Stromal cell of bone marrow (primary cell): Measurements from ENCODE around the gene H6PD.

Source experiments
- DNase-seq: peaks from one replicate; pipeline ENCODE4 v3.0.0-alpha.2; 2012; ENCODE audit warnings: low read depth

The H6PD gene

DNA sequence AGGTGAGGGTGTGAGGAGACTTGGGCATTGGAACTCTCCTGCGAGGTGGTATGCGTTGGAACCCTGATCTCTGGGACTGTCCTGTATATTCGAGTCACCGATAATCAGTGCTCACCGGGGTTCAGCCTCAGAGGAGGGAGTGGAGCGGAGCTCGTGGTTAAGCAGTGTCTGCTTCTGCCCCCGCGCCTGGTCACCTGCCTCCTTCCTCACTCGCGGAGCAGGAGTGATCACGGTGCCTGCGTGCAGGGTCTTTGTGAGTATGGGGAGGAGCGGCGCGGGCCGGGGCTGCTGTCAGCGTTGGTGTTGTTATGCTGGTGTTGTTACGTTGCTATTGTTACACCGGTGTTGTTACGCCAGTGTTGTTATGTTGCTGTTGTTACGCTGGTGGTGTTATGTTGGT, 23.3 kb downstream of the H6PD start:
- DNase-seq, result no peak

DNA sequence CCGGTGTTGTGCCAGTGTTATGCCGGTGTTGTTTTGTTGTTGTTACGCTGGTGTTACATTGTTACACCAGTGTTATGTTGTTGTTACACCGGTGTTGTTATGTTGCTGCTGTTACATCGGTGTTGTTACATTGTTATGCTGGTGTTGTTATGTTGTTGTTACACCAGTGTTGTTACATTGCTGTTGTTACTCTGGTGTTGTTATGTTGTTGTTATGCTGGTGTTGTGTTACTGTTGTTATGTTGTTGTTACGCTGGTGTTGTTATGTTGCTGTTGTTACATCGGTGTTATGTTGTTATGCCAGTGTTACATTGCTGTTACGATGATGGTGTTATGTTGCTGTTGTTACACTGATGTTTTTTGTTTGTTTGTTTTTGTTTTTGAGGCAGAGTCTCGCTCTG, 24.1 kb downstream of the H6PD start:
- DNase-seq, result no peak

GRCh38 chr1:9260059-9260766, 25.6 kb downstream of the H6PD start:
- no peak for DNase-seq

DNA sequence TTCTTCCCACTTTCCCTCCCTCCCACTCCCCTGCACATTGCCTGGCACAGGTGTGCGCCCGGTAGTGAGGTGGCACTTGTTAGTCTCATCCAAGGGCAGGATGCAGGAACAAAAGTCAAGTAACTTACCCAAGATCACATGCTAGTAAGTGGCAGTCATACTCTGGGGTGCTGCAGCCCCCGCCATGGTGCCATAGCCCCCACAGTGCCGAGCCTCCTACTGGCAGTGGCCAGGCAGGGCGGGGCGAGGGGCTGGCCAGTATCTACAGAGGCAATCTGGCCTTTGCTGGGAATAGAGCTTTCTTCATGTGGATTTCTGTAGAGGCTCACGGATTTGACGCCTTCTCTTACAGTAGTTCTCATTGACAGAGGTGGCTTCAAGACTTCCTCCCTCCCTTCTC, 26.9 kb downstream of the H6PD start:
- DNase-seq, result no peak

DNA sequence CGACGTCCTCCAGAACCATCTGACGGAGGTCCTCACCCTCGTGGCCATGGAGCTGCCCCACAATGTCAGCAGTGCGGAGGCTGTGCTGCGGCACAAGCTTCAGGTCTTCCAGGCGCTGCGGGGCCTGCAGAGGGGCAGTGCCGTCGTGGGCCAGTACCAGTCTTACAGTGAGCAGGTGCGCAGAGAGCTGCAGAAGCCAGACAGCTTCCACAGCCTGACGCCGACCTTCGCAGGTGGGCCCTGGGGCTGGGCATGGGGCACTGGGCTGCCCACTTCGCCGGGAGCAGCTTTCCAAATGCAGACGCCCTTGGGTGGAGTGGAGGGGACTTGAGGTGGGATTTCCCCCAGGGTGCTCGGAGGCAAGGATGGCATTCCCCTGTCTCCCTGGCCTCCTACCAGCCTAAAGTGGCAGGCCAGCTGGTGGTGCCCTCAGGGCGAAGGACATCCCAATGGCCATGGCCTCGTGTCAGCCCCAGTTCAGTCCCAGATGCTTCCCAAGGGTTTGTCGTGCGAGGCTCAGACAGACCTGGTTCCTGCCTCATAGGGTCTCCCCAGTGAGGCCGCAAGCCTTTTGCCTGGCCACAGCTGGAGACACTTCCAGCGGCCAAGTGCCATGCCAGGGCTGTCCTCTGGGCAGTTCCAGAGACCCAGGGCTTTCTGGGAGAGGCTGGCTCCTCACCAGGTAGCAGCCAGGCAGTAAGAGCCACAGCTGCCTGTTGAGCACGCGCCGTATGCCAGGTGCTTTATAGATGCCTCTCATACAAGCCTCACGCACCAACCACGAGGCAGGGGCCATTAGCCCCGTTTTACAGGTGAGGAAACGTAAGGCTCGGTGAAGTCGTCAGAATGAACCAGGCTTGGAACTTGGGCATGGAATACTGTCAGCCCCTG, 27.8 kb downstream of the H6PD start:
- no peak for DNase-seq

DNA sequence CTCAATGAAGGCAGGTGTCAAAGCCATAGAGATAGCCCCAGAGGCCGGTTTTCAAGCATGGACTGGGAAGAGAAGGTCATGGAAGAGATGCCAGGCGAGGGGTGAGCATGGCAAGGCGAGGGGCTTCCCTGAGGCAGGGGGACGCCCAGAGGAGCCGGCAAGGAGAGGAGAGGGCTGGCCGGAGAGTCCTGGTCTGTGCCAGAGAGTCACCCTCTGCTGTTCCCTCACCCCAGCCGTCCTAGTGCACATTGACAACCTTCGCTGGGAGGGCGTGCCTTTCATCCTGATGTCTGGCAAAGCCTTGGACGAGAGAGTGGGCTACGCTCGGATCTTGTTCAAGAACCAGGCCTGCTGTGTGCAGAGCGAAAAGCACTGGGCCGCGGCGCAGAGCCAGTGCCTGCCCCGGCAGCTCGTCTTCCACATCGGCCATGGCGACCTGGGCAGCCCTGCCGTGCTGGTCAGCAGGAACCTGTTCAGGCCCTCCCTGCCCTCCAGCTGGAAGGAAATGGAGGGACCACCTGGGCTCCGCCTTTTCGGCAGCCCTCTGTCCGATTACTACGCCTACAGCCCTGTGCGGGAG, 28.8 kb downstream of the H6PD start:
- no peak for DNase-seq

- no peak for DNase-seq
Observed at GRCh38 chr1:9263984-9264872, 29.7 kb downstream of the H6PD start.

- DNase-seq, result no peak
Observed at GRCh38 chr1:9265037-9265436, 30.5 kb downstream of the H6PD start.

DNA sequence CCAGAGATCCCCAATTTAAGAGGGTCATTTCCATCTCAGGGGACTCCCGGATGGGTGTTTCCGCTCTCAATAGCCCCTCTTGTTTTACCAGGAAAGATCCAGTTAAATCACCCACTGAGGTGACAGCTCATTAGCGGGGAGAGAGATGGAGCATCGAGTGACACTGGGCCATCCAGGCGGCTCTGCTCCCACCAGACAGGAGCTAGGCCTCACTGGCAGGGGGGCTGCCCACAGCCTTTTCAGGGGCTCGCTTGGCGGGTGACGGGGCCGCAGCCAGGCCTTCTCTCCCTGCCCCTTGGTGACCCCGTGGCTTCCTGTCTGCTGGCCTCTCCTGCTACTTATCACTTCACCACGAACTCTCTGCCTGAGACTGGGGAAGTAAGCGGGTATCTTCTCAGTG, 31.4 kb downstream of the H6PD start:
- DNase-seq, result no peak

GRCh38 chr1:9267352-9267686, 32.7 kb downstream of the H6PD start:
- no peak for DNase-seq

GRCh38 chr1:9267827-9268581, 33.4 kb downstream of the H6PD start:
- no peak for DNase-seq

- no peak for DNase-seq
Observed at GRCh38 chr1:9269078-9269501, 34.5 kb downstream of the H6PD start.

DNA sequence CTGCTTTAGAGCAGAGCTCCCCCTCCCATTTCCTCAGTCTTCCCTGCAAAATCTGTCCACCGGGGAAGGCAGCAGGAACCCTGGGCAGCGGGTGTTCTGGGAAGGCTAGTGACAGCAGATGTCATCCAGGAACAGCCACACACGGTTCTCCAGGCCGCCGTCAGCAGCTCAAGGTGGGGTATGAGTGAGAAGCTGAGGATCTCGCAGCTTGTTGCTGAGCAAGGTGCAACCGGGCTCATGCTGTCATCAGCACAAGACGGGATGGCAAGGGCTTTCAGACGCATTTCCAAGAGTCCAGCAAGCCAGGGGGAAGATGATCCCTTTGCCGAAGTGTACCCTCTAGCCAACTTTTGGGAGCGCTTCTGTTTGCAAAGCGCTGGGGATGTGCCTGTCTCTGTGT, 35.1 kb downstream of the H6PD start:
- no peak for DNase-seq

GRCh38 chr1:9270290-9270883, 35.8 kb downstream of the H6PD start:
- DNase-seq, result no peak

GRCh38 chr1:9271283-9271682, 36.7 kb downstream of the H6PD start:
- DNase-seq, result no peak

DNA sequence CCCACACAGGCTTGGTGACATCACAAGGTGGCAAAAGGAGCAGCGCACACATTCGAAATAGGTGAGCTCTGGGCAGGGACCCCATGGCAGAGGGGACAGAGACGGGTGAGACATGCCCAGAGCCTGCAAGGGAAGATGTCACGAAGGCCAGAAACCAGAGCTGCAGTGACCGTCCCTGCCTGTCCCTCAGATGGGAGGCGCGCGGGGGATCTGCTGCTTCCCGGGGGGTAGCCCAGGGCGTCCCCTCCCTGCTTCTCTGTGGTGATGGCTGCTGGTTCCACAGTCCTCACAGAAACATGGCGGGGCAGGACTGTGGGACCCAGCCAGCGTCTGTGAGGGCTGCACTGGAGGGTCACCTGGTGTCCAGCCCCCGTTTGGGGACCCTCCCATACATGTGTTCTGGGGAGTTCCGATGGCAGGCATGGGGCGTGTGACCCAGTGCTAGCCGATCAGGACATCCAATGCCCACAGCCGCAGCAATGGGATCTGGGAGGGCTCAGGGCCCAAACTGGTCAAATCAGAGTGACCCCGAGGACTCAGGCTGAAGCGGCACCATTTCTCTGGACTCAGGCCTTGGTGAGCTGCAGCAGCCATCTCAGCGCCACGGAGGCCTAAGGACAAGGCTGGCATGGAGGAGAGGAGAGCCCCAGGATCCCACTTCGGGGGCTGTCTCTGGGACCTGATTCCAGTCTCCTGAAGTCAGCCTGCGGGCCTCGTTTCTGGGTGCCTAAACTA, 37.5 kb downstream of the H6PD start:
- DNase-seq, result no peak

DNA sequence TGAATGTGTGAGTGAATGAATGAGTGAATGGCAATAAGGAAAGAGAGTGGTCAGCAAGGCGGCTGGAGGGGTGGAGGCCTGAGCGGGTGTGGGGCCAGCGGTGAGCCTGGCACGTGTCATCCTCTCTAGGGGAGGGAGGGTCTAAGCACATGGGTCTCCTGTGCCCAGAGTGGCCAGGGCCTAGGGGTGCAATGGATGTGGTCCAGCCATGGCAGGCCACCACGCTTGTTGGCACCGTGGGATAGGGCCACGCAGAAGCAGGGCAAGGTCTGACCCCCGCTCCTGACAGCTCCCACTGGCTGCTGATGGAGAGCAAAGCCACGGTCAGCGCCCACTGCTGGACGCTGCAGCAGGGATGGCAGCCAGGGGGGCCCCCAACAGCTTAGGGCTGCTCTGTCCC, 38.6 kb downstream of the H6PD start:
- no peak for DNase-seq

GRCh38 chr1:9275161-9275560, 40.6 kb downstream of the H6PD start:
- DNase-seq, result no peak

DNA sequence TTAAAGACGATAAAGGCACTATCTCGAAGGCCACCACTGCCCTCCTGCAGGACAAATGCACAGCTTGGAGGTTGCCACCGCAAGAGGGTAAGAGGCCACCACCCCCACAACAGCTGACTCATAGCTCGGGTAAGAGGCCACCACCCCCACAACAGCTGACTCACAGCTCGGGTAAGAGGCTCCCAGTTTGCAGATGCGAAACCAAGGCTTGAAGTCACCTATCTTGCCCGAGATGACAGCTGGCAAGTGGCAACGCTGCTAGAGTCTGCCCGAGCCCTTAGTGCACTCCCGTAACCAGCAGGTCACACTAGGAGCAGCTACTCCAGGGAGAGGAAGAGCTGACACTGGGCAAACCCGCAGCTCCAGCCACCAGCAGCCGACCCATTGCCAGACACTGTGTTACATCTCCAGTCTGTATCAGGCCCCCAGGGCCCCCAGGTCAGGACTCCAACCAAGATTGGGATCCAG, 41.0 kb downstream of the H6PD start:
- peak; percentile 76 for DNase-seq

GRCh38 chr1:9278116-9278515, 43.5 kb downstream of the H6PD start:
- DNase-seq, result no peak
